GM10266 (cell line): Measurements from ENCODE around the gene TYMP.

Experiments used
- DNase-seq: peaks from one replicate; pipeline ENCODE4 v3.0.0; 2012; ENCODE audit errors: extremely low spot score
- TF ChIP-seq, protein P1 (sequence below): IDR thresholded peaks from 2 replicates; pipeline ENCODE4 v1.5.1; 2012; ENCODE audit warnings: mild to moderate bottlenecking, low read depth; ENCODE audit not compliant: control insufficient read depth, insufficient read depth; ENCODE audit errors: missing control alignments

TYMP gene

GRCh38 chr22:50529897-50530579 lies at the start of gene TYMP:
TSS of gene TYMP (minus strand) at chr22:50530012. CDS start at chr22:50529709, 303 bp downstream.
- TF ChIP-seq, protein P1, sequence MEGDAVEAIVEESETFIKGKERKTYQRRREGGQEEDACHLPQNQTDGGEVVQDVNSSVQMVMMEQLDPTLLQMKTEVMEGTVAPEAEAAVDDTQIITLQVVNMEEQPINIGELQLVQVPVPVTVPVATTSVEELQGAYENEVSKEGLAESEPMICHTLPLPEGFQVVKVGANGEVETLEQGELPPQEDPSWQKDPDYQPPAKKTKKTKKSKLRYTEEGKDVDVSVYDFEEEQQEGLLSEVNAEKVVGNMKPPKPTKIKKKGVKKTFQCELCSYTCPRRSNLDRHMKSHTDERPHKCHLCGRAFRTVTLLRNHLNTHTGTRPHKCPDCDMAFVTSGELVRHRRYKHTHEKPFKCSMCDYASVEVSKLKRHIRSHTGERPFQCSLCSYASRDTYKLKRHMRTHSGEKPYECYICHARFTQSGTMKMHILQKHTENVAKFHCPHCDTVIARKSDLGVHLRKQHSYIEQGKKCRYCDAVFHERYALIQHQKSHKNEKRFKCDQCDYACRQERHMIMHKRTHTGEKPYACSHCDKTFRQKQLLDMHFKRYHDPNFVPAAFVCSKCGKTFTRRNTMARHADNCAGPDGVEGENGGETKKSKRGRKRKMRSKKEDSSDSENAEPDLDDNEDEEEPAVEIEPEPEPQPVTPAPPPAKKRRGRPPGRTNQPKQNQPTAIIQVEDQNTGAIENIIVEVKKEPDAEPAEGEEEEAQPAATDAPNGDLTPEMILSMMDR, result no peak
- DNase-seq, result peak; percentile 91

GRCh38 chr22:50578776-50579310 lies 49.0 kb upstream of the TYMP start:
- TF ChIP-seq, protein P1, result no peak
- DNase-seq, result no peak

DNA sequence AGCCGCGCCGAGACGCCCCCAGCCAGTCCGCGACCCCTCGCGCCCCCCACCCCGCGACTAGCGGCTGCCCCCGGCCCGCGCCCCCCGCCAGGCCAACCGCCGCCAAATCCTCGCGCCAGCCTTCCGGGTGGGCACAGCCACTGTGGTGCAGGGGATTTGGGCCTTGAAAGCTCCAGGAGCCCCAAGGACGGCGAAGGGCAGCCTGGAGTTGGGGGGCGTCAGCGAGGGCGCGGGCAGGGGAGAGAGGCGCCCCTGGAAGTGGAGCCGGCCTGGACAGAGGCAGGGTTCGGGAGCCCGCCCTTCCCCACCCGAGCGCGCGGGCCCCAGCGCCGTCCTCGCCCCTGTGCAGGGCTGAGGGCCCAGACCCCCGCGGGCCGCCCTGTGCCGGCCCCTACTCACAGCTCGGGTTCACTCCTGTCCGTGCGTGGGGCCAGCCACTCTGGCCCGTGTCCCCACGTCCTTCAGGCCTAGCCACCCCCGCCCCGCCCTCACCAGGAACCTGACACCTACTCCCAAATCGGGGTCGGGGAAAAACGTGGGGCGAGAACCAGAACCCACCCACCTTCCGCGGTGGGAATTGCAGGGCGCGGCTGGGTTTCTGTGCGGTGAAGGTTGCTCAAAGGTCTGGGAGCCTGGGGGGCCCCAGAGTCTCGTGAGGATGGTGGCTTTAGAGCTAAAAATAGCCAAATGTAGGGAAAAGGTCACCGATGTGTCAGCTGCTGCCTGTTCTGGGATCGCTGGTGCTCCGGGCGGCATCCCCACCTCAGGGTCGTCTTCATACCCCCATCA lies 48.4 kb upstream of the TYMP start, which contains the start of gene CPT1B:
Gene CPT1B, minus strand, starts transcription at position 441 of the 789 bp plus-strand sequence. CDS start 512 bp downstream, outside the sequence.
- TF ChIP-seq, protein P1, result no peak
- DNase-seq, result no peak

- TF ChIP-seq, protein P1, result no peak
- no peak for DNase-seq
Measured at GRCh38 chr22:50577697-50577986, 47.8 kb upstream of the TYMP start.

- DNase-seq, result no peak
- TF ChIP-seq, protein P1, result no peak
Measured at GRCh38 chr22:50576806-50577696, 47.2 kb upstream of the TYMP start.

DNA sequence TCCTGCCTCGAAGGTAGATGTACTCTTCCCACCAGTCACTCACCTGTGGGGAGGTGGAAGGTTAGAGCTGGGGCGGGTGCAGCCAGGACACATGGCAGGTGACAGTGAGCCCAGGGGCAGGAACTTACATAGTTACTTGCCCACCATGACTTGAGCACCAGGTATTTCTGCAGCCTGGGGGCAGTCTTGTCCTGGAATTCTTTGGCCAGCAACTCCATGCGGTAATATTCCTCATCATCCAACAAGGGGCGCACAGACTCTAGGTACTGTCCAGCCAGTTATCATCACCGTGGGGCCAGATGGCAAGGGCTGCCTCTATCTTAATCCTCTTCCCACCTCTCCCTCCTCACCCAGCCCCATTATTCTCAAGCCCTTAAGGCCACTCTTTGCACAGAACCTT lies 46.3 kb upstream of the TYMP start:
- TF ChIP-seq, protein P1, result no peak
- no peak for DNase-seq
